GM12878 (cell line): Measurements from ENCODE around the gene GRIN2C. TPM values are rescaled to one million over a fixed set of nuclear protein-coding genes. Genes with fewer than 3 reads are reported as not detected.

Source experiments
- ATAC-seq: fragments of 200-7000 bp; cut with Tn5 transposase; 3 replicates; pipeline ENCODE4 v1.9.1; 2020; ENCODE audit warnings: mild to moderate bottlenecking, moderate library complexity
- BruUV-seq: library from RNA; stranded (reverse); fragments of 400-500 nt; replicated peaks from 2 replicates; lab custom pipeline; 2021; lab: Mats Ljungman, UMichigan
- CTCF ChIA-PET: fragments of 300-600 bp; sonication (Branson Sonifier 250); formaldehyde crosslinking; extraction: SDS; loops from one replicate; lab custom pipeline; 2021; ENCODE audit warnings: inconsistent platforms; lab: Yijun Ruan, JAX
- POLR2A ChIA-PET: fragments of 350-600 bp; formaldehyde crosslinking; extraction: SDS; loops from one replicate; lab custom pipeline; 2021; ENCODE audit warnings: inconsistent platforms; lab: Charles Lee
- RAD21 ChIA-PET: fragments of 300-600 bp; sonication (Branson Sonifier 250); formaldehyde crosslinking; loops from one replicate; lab custom pipeline; 2023; ENCODE audit warnings: antibody characterized with exemption; ENCODE audit not compliant: unreplicated experiment; lab: Charles Lee
- SMC1A ChIA-PET: fragments of 300-600 bp; sonication (Branson Sonifier 250); formaldehyde crosslinking; loops from one replicate; lab custom pipeline; 2023; ENCODE audit not compliant: unreplicated experiment, uncharacterized antibody; lab: Charles Lee
- DNase-seq: peaks from one replicate; pipeline ENCODE4 v3.0.0-alpha.2; 2011; ENCODE audit warnings: low read depth, low spot score
- FAIRE-seq: peaks from 3 replicates; lab custom pipeline; 2011; peaks lifted over from hg19 to GRCh38; lab: Jason Lieb, UNC
- H2AFZ ChIP-seq: 2 replicates; pipeline ENCODE4 v1.6.0; 2011; ENCODE audit warnings: low read depth, low read length, control low read depth; ENCODE audit not compliant: control insufficient read depth
- H3K27ac ChIP-seq: 2 replicates; pipeline ENCODE4 v1.5.1; 2011; ENCODE audit warnings: control low read depth; ENCODE audit not compliant: control insufficient read depth, insufficient read depth
- H3K27me3 ChIP-seq, 2 experiments: replicated peaks in 1 of 2; 2 replicates each; pipeline versions ENCODE4 v1.6.0 to v1.6.1; 2011; ENCODE audit warnings: low read length in 1 of 2; ENCODE audit not compliant: control insufficient read depth in 2 of 2, insufficient read depth in 2 of 2
- H3K36me3 ChIP-seq, 2 experiments: 2 replicates each; pipeline ENCODE4 v1.5.1; 2011; ENCODE audit warnings: low read length in 1 of 2; ENCODE audit not compliant: control insufficient read depth in 2 of 2, insufficient read depth in 2 of 2
- H3K4me1 ChIP-seq: 2 replicates; pipeline ENCODE4 v1.6.1; 2011; ENCODE audit warnings: mild to moderate bottlenecking, low read length, moderate library complexity, mixed read lengths; ENCODE audit not compliant: control insufficient read depth, insufficient read depth
- H3K4me2 ChIP-seq: 2 replicates; pipeline ENCODE4 v1.6.0; 2011; ENCODE audit warnings: control low read depth; ENCODE audit not compliant: control insufficient read depth, insufficient read depth
- H3K4me3 ChIP-seq: fragments of 200-600 bp; sonication (generic); 2 replicates; pipeline ENCODE4 v1.5.1; 2016
- H3K79me2 ChIP-seq: 2 replicates; pipeline ENCODE4 v1.6.0; 2011; ENCODE audit warnings: low read length; ENCODE audit not compliant: control insufficient read depth, insufficient read depth
- H3K9ac ChIP-seq: 2 replicates; pipeline ENCODE4 v1.8.0; 2011; ENCODE audit warnings: low read length, control low read depth, mixed read lengths; ENCODE audit not compliant: control insufficient read depth, insufficient read depth
- H3K9me3 ChIP-seq: replicated peaks from 3 replicates; pipeline ENCODE4 v1.5.1; 2011; ENCODE audit warnings: mild to moderate bottlenecking, low read length; ENCODE audit not compliant: control insufficient read depth, insufficient read depth
- H4K20me1 ChIP-seq: 2 replicates; pipeline ENCODE4 v1.6.0; 2011; ENCODE audit not compliant: control insufficient read depth, insufficient read depth
- CUX1 ChIP-seq: IDR thresholded peaks from 2 replicates; pipeline ENCODE4 v1.6.1; 2012; ENCODE audit warnings: improper control_type of control experiment, low read depth, low read length; ENCODE audit not compliant: insufficient replicate concordance
- EP300 ChIP-seq, 2 experiments: fragments of 150-350 bp in 1 of 2; IDR thresholded peaks; 2 replicates each; pipeline ENCODE4 v1.6.1; 2011 to 2012; ENCODE audit warnings: low read depth in 2 of 2, low read length in 2 of 2, borderline replicate concordance in 1 of 2, improper control_type of control experiment in 1 of 2, inconsistent platforms in 1 of 2; ENCODE audit not compliant: control insufficient read depth in 1 of 2
- FOS ChIP-seq: IDR thresholded peaks from 3 replicates; pipeline ENCODE4 v1.6.1; 2011; ENCODE audit warnings: borderline replicate concordance; ENCODE audit not compliant: insufficient read length; ENCODE audit errors: extremely low read depth
- GATAD2B ChIP-seq: fragments of 450-650 bp; conservative IDR thresholded peaks from 2 replicates; pipeline ENCODE4 v1.6.1; 2017; ENCODE audit warnings: low read depth, mild to moderate bottlenecking, moderate library complexity
- NRF1 ChIP-seq: conservative IDR thresholded peaks from 2 replicates; pipeline ENCODE4 v1.6.1; 2011; ENCODE audit warnings: mild to moderate bottlenecking, low read depth, low read length, improper control_type of control experiment
- RB1 ChIP-seq: fragments of 450-650 bp; formaldehyde crosslinking; IDR thresholded peaks from 2 replicates; pipeline ENCODE4 v1.6.1; 2017; ENCODE audit warnings: mild to moderate bottlenecking, borderline replicate concordance
- WRNIP1 ChIP-seq: IDR thresholded peaks from 2 replicates; pipeline ENCODE4 v1.6.1; 2011; ENCODE audit warnings: low read depth, low read length, improper control_type of control experiment, borderline replicate concordance
- WGBS: methylation state at CpG from one replicate; pipeline ENCODE4 v1.1.6; 2016; ENCODE audit warnings: low lambda C conversion rate; ENCODE audit not compliant: insufficient replicate concordance, insufficient coverage; ENCODE audit errors: missing lambda C conversion rate; 5-methylcytosine and 5-hydroxymethylcytosine counted together
- in situ Hi-C: fragments of 300-500 bp; cut with MboI; formaldehyde crosslinking; loops from 9 replicates; pipeline ENCODE4 v1.14.3; 2018; ENCODE audit warnings: mixed read lengths
- intact Hi-C: fragments of 100-400 bp; cut with micrococcal nuclease; formaldehyde crosslinking; loops from one replicate; pipeline ENCODE4 v1.14.2; 2022; ENCODE audit not compliant: unreplicated experiment
- polyA plus RNA-seq, 11 experiments: library from polyadenylated mRNA; depleted of rRNA in 4 of 11; unstranded in 6 of 11; stranded (reverse) in 5 of 11; fragments of >200 nt; fragmentation: Nextera tagmentation in 4 of 11; fragmentation: Illumina TruSeq in 1 of 11; extraction: Ambion mirVana in 4 of 11; extraction: Trizol in 1 of 11; gene quantifications; 1 replicate in 1 of 11; 2 replicates in 10 of 11; pipeline versions ENCODE4 v1.2.1 to v1.2.3, GENCODE V29; 2011 to 2016; ENCODE audit warnings: inconsistent platforms in 2 of 11, missing spikeins in 2 of 11, low read depth in 1 of 11
- total RNA-seq, 4 experiments: library from RNA; depleted of rRNA in 3 of 4; stranded (reverse); fragments of >200 nt in 3 of 4; fragmentation: Illumina TruSeq in 1 of 4; extraction: Trizol in 1 of 4; gene quantifications; 2 replicates each; pipeline versions ENCODE4 v1.2.1 to v1.2.3, GENCODE V29; 2013 to 2021
- TF ChIP-seq, protein P1 (sequence below): IDR thresholded peaks from 2 replicates; pipeline ENCODE4 v1.6.1; 2012; ENCODE audit warnings: low read depth, low read length, improper control_type of control experiment
- TF ChIP-seq, protein P2 (sequence below), 3 experiments: IDR thresholded peaks in 2 of 3; conservative IDR thresholded peaks in 1 of 3; 2 replicates each; pipeline ENCODE4 v1.5.1; 2011; ENCODE audit warnings: low read depth in 3 of 3, low read length in 3 of 3, mild to moderate bottlenecking in 3 of 3, control low read depth in 2 of 3, moderate library complexity in 2 of 3, inconsistent platforms in 1 of 3, mixed read lengths in 1 of 3; ENCODE audit not compliant: control insufficient read depth in 2 of 3, insufficient read depth in 1 of 3; ENCODE audit errors: extremely low read depth in 1 of 3

GRIN2C gene
- total and polyA plus RNA-seq, 10 of the 15 experiments (the other 5 are each of a cell fraction or from before 2014, with no cell fraction given): 0.01 to 0.20 (median 0.11) TPM; not detected in 2

DNA sequence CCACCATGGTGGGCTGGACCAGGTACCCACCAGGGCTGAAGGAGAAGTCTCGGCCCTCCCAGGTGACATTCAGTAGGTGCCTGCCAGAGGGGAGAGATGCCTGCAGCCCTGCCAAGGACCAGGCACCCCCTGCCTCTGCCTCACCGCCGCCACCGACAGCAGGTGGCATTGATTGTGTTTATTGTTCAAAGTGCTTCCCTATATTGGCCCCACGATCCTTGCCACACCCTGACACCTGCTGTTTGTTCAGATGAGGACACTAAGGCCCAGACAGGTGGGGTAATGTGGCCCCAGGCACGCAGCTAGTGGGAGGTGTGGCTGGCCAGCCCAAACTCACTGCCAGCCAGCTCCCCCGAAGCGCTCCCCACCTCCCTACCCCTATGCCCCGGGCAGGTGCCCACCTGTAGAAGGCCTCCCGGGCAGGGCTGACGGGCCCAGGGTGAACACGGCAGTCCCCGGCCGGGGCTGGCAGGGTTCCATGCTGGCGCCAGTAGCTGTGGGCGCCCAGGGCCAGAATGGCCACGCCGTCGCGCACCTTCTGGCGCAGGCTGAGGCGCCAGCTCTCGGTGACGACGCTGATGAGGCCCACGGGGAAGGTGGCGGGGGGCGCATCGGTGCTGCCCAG lies 8.0 kb downstream of the GRIN2C start:
- Histone ChIP-seq H3K4me1 (no peaks in the 10 kb centered on the region), H3K27ac (no peak overlapping the region), H3K9me3 (no peaks in the 10 kb centered on the region), H3K9ac (no peak overlapping the region), H4K20me1 (no peaks in the 10 kb centered on the region), H3K27me3 (peaks cover 0 to 2% of the 10 kb centered on the region in 2 experiments; a peak in 3 of 4 replicates), H3K79me2 (no peaks in the 10 kb centered on the region), H2AFZ (no peak overlapping the region), H3K36me3 (no peaks in the 10 kb centered on the region), H3K4me2 (no peak overlapping the region), H3K4me3 (no peak overlapping the region)
- ChIA-PET RAD21 (no interaction called here), POLR2A (no interaction called here), CTCF (no interaction called here), SMC1A (no interaction called here)
- TF ChIP-seq GATAD2B (no peak), CUX1 (no peak), RB1 (no peak), WRNIP1 (no peak), NRF1 (no peak), FOS (no peak), EP300 (IDR thresholded peaks at IDR 0.05; ENCODE audit: borderline replicate concordance in 1 of 2, control insufficient read depth in 1 of 2, low read depth in 2 of 2, low read length in 2 of 2) (no peak)
- TF ChIP-seq, protein P1, sequence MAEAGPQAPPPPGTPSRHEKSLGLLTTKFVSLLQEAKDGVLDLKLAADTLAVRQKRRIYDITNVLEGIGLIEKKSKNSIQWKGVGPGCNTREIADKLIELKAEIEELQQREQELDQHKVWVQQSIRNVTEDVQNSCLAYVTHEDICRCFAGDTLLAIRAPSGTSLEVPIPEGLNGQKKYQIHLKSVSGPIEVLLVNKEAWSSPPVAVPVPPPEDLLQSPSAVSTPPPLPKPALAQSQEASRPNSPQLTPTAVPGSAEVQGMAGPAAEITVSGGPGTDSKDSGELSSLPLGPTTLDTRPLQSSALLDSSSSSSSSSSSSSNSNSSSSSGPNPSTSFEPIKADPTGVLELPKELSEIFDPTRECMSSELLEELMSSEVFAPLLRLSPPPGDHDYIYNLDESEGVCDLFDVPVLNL: no peak
- TF ChIP-seq, protein P2, sequence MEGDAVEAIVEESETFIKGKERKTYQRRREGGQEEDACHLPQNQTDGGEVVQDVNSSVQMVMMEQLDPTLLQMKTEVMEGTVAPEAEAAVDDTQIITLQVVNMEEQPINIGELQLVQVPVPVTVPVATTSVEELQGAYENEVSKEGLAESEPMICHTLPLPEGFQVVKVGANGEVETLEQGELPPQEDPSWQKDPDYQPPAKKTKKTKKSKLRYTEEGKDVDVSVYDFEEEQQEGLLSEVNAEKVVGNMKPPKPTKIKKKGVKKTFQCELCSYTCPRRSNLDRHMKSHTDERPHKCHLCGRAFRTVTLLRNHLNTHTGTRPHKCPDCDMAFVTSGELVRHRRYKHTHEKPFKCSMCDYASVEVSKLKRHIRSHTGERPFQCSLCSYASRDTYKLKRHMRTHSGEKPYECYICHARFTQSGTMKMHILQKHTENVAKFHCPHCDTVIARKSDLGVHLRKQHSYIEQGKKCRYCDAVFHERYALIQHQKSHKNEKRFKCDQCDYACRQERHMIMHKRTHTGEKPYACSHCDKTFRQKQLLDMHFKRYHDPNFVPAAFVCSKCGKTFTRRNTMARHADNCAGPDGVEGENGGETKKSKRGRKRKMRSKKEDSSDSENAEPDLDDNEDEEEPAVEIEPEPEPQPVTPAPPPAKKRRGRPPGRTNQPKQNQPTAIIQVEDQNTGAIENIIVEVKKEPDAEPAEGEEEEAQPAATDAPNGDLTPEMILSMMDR (IDR thresholded peaks at IDR 0.05 in 2 of 3, conservative IDR thresholded peaks at IDR 0.05 in 1 of 3; ENCODE audit: control insufficient read depth in 2 of 3, extremely low read depth in 1 of 3, insufficient read depth in 1 of 3, low read depth in 3 of 3, low read length in 3 of 3): no peak
- no peak for FAIRE-seq
- WGBS: 52% methylated on average over 29 of the region's 29 CpGs
- intact Hi-C loops (no loop called here), in situ Hi-C loops (no loop called here)
- ATAC-seq: no peak
- no peak for DNase-seq
- no TSS peak for BruUV-seq
